OCI-LY7 (cell line): ENCODE data around the gene KIAA1755. TPM values are rescaled to one million over a fixed set of nuclear protein-coding genes. Genes with fewer than 3 reads are reported as not detected.
A peak's percentile ranks its signal among the peaks of the same experiment; 100 is the strongest.

Experiments
- BruUV-seq: library from RNA; stranded (reverse); fragments of 400-500 nt; replicated peaks from 2 replicates; lab custom pipeline; 2021; lab: Mats Ljungman, UMichigan
- CTCF ChIA-PET: fragments of 300-600 bp; sonication (Branson Sonifier 250); formaldehyde crosslinking; loops from one replicate; lab custom pipeline; 2022; ENCODE audit warnings: antibody characterized with exemption; ENCODE audit not compliant: unreplicated experiment; lab: Charles Lee
- POLR2A ChIA-PET: fragments of 300-600 bp; sonication (Branson Sonifier 250); formaldehyde crosslinking; loops from one replicate; lab custom pipeline; 2022; ENCODE audit warnings: antibody characterized with exemption; lab: Charles Lee
- DNase-seq: peaks from one replicate; pipeline ENCODE4 v3.0.0-alpha.2; 2015; ENCODE audit warnings: low spot score
- H2AFZ ChIP-seq: fragments of 200-600 bp; sonication (generic), shearing (Covaris generic); 2 replicates; pipeline ENCODE4 v1.6.1; 2014; ENCODE audit warnings: mild to moderate bottlenecking, antibody characterized with exemption, low read length, moderate library complexity
- H3K27ac ChIP-seq: fragments of 200-600 bp; sonication (generic); 2 replicates; pipeline ENCODE4 v1.5.1; 2014; ENCODE audit warnings: mixed run types, low read depth, mild to moderate bottlenecking, moderate library complexity, low read length, inconsistent platforms; ENCODE audit not compliant: poor library complexity, severe bottlenecking
- H3K36me3 ChIP-seq: fragments of 200-600 bp; sonication (generic); 2 replicates; pipeline ENCODE4 v1.6.1; 2014; ENCODE audit warnings: mild to moderate bottlenecking, antibody characterized with exemption, low read length, moderate library complexity, mixed read lengths; ENCODE audit not compliant: insufficient read depth
- H3K4me1 ChIP-seq: fragments of 200-600 bp; sonication (generic); 2 replicates; pipeline ENCODE4 v1.5.1; 2014; ENCODE audit warnings: mild to moderate bottlenecking, low read length; ENCODE audit not compliant: insufficient read depth, poor library complexity, severe bottlenecking
- H3K4me2 ChIP-seq: fragments of 200-600 bp; sonication (generic); 2 replicates; pipeline ENCODE4 v1.6.1; 2014; ENCODE audit warnings: mild to moderate bottlenecking, low read length
- H3K4me3 ChIP-seq: fragments of 200-600 bp; sonication (generic); 2 replicates; pipeline ENCODE4 v1.5.1; 2014; ENCODE audit warnings: mild to moderate bottlenecking, low read depth, low read length; ENCODE audit not compliant: poor library complexity, severe bottlenecking
- H3K79me2 ChIP-seq: fragments of 200-600 bp; sonication (generic); 2 replicates; pipeline ENCODE4 v1.6.1; 2016; ENCODE audit warnings: low read depth, mild to moderate bottlenecking, low read length, moderate library complexity, mixed read lengths; ENCODE audit not compliant: insufficient read depth
- H3K9me2 ChIP-seq: fragments of 200-600 bp; sonication (generic); 2 replicates; pipeline ENCODE4 v1.6.1; 2016; ENCODE audit warnings: mild to moderate bottlenecking, low read length, mixed read lengths; ENCODE audit not compliant: insufficient read depth
- H3K9me3 ChIP-seq: fragments of 200-600 bp; sonication (generic); 2 replicates; pipeline ENCODE4 v1.6.1; 2014; ENCODE audit warnings: mild to moderate bottlenecking, mixed run types, low read length, mixed read lengths
- H4K20me1 ChIP-seq: fragments of 200-600 bp; sonication (generic); 2 replicates; pipeline ENCODE4 v1.6.1; 2014; ENCODE audit warnings: mild to moderate bottlenecking, antibody characterized with exemption, low read length, moderate library complexity, mixed read lengths; ENCODE audit not compliant: insufficient read depth
- CTCF ChIP-seq: fragments of 200-600 bp; sonication (generic); conservative IDR thresholded peaks from 2 replicates; pipeline ENCODE4 v1.5.1; 2014; ENCODE audit warnings: mild to moderate bottlenecking, antibody characterized with exemption, low read length, moderate library complexity, mixed read lengths
- EZH2phosphoT487 ChIP-seq: fragments of 200-600 bp; sonication (generic); IDR thresholded peaks from 2 replicates; pipeline ENCODE4 v1.6.1; 2018; ENCODE audit warnings: low read depth, borderline replicate concordance, mild to moderate bottlenecking, mixed run types, antibody characterized with exemption, low read length, moderate library complexity, mixed read lengths
- intact Hi-C: fragments of 100-400 bp; cut with micrococcal nuclease; formaldehyde crosslinking; loops from one replicate; pipeline ENCODE4 v1.10.0; 2022; ENCODE audit not compliant: unreplicated experiment
- total RNA-seq, 2 experiments: library from RNA; depleted of rRNA in 1 of 2; stranded (reverse); fragments of >200 nt in 1 of 2; shearing (Covaris generic) in 1 of 2; gene quantifications; 2 replicates each; pipeline ENCODE4 v1.2.3, GENCODE V29; 2014 to 2022

KIAA1755 gene
- total RNA-seq, 2 experiments from 2014 or later = not detected

GRCh38 chr20:38291966-38292365, 31.4 kb upstream of the KIAA1755 start:
- Histone ChIP-seq H3K4me2 (no peak overlapping the region), H2AFZ (no peak overlapping the region)

GRCh38 chr20:38290829-38291814, 30.6 kb upstream of the KIAA1755 start:
- no peaks in the 10 kb centered on the region for H3K4me1 ChIP-seq
- no peaks in the 10 kb centered on the region for H3K9me3 ChIP-seq
- ChIA-PET POLR2A (no interaction called here), CTCF (no interaction called here)
- no peak overlapping the region for H3K4me3 ChIP-seq
- H4K20me1 ChIP-seq = no peaks in the 10 kb centered on the region
- H3K9me2 ChIP-seq = no peaks in the 10 kb centered on the region
- intact Hi-C loops = no loop called here
- no peak overlapping the region for H3K27ac ChIP-seq
- H3K4me2 ChIP-seq = no peak overlapping the region
- no peak overlapping the region for H2AFZ ChIP-seq
- BruUV-seq = no TSS peak
- H3K36me3 ChIP-seq = no peaks in the 10 kb centered on the region
- TF ChIP-seq EZH2phosphoT487 = no peak
- TF ChIP-seq CTCF = peak; percentile 60
- no peak for DNase-seq
- no peaks in the 10 kb centered on the region for H3K79me2 ChIP-seq

More at GRCh38 chr20:38291966-38292365, 31.4 kb upstream of the KIAA1755 start:
- no peaks in the 10 kb centered on the region for H4K20me1 ChIP-seq
- H3K79me2 ChIP-seq = no peaks in the 10 kb centered on the region
- no peaks in the 10 kb centered on the region for H3K36me3 ChIP-seq
- DNase-seq = no peak
- BruUV-seq = no TSS peak
- H3K4me1 ChIP-seq = no peaks in the 10 kb centered on the region
- CTCF ChIA-PET = no interaction called here
- intact Hi-C loops = no loop called here
- no peak overlapping the region for H3K27ac ChIP-seq
- TF ChIP-seq EZH2phosphoT487 (no peak), CTCF (no peak)
- POLR2A ChIA-PET = interaction anchor here (0.5 kb wide), 1 partner anchor 1754 kb away, joined by 4 read pairs; no protein-coding TSS in a partner anchor
- H3K9me2 ChIP-seq = no peaks in the 10 kb centered on the region
- H3K9me3 ChIP-seq = no peaks in the 10 kb centered on the region
- H3K4me3 ChIP-seq = no peak overlapping the region
